ACHN (cell line): ENCODE data around the gene KLK3.

Experiments
- DNase-seq: peaks from one replicate; pipeline ENCODE4 v3.0.0-alpha.2; 2015
- in situ Hi-C: cut with HindIII; loops from 2 replicates; pipeline ENCODE4 v1.10.0; 2017; ENCODE audit warnings: low sequenced_read_pairs, low pct_ligation_motif_present, low pct_unique_long_range_greater_than_20kb

The KLK3 gene

GRCh38 chr19:50829801-50830200, 24.9 kb upstream of the KLK3 start:
- DNase-seq, result no peak
- in situ Hi-C loops, result no loop called here

- in situ Hi-C loops, result no loop called here
- DNase-seq, result no peak
These were observed 24.3 kb upstream of the KLK3 start for GRCh38 chr19:50830266-50831025.

- in situ Hi-C loops, result no loop called here
- DNase-seq, result no peak
These were observed 23.7 kb upstream of the KLK3 start for GRCh38 chr19:50831026-50831396.

DNA sequence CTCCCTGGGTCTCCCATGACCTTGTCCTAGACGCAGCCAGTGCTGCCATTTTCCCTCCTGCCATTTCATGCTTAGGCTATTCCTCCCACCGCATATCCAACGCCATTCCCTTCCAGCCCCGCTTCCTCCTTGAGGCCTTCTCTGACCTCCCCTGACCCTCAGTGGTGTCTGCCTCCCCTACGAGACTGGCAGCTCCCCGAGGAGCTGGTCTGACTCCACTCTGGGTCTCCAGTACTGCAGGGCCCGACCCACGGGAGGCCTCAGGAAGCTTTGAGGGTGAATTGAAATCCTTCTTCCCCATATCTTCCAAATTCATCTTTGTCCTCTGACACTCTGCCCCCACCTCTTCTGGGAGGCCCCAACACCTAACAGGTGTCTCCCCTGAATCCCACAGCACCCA, 22.0 kb upstream of the KLK3 start:
- no peak for DNase-seq
- in situ Hi-C loops, result no loop called here

- in situ Hi-C loops, result no loop called here
- DNase-seq, result no peak
These were observed 21.5 kb upstream of the KLK3 start, which contains the start of gene KLK15 for GRCh38 chr19:50833117-50833801. Gene KLK15 (minus strand): TSS chr19:50833574. CDS start chr19:50831492, 2,082 bp downstream.

DNA sequence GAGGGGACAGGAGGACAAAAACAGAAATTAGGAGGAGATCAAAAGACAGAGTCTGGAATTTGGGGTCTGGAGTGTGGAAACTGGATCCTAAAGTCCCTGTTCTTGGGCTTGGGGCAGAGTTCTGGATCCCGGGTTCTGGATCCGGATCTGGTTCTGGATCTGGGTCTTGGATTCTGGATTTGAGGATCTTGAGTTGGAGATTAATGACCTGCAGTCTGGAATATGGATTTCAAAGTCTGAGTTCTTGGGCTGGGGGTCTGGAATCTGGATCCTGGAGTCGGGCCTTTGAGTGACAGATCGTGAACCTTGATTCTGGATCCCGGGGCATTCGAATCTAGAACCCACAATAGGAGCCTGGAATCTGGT, 20.9 kb upstream of the KLK3 start:
- no peak for DNase-seq
- in situ Hi-C loops, result no loop called here

DNA sequence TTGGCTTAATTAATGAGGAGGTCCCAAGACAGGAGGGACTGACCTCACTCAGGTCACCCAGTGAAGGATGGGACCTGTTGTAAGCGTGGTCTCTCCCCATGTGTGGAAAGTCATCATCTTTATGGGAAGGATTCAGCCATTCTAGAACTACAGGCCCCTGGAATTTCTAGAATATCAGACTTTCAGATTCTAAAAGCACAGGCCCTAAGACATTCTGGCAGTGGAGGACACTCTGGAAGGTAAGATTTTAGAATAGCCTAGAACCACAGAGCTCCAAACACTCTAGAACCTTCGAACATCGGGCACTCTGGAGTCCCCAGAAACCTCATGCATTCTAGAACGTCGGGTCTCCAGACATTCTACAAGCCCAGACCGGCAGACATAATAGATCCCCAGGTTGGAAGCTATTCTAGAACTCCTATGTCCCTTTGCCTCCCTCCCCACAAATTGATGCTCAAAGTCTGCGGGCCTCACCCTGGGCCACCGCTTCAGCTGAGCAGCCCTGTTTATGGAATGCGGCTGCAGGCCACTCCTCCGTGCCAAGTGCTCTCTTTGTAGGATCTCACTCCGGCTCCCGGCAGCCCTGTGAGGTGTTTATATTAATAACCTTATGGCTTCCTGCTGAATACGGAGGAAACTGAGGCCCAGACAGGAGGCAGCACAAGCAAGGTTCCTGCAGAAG, 19.5 kb upstream of the KLK3 start:
- in situ Hi-C loops, result no loop called here
- peak; percentile 22 for DNase-seq

GRCh38 chr19:50835785-50836542, 18.8 kb upstream of the KLK3 start:
- in situ Hi-C loops, result no loop called here
- peak; percentile 76 for DNase-seq

DNA sequence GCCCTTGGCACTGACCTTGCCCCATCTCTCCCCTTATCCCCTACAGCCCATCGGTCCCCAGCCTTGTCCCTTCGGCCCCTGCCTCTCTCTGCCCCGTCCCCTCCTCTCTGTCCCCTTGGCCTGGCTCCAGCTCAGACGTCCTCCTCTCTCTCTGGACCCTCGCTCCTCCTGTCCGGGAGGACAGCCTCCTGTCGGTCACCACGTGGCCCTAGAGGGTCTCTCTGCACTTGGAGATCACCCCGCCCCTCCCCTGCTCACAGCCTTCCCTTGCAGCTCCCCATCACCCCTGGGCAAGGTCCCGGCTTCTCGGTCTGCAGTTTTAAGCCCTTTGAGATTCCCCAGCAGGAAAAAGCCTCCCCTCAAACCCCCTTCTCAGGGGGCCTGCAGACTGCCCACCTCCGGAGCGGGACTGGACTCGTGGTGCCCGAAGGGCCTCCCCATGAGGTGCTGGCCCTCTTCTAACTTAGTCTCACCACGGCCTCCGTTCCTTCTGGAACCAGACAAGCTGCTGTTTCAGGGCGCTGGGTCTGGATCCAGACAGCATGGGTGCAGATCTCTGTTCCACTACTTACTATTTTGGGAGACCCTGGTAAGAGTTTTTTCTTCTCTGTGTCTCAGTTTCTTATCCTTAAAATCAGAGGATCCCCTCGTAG, 18.0 kb upstream of the KLK3 start:
- in situ Hi-C loops, result no loop called here
- DNase-seq, result no peak

- in situ Hi-C loops, result no loop called here
- DNase-seq, result no peak
These were observed 17.4 kb upstream of the KLK3 start for GRCh38 chr19:50837300-50837699.

DNA sequence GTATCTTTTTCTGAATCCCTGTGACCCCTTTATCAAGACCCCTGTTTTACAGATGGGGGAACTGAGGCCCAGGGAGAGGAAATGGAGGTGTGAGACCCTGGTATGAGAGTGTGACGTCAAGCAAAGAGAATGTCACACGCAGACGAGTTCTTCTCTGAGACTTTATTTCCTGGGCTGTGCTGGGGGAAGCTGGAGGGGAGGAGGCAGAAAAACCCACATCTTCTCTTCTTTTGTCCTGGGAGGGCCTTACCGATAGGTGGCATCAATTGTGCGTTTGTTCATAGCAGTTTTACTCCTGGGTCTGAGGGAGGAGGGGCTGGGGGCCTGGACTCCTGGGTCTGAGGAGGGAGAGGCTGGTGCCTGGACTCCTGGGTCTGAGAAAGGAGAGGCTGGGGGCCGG, 16.5 kb upstream of the KLK3 start:
- peak; percentile 33 for DNase-seq
- in situ Hi-C loops, result no loop called here

DNA sequence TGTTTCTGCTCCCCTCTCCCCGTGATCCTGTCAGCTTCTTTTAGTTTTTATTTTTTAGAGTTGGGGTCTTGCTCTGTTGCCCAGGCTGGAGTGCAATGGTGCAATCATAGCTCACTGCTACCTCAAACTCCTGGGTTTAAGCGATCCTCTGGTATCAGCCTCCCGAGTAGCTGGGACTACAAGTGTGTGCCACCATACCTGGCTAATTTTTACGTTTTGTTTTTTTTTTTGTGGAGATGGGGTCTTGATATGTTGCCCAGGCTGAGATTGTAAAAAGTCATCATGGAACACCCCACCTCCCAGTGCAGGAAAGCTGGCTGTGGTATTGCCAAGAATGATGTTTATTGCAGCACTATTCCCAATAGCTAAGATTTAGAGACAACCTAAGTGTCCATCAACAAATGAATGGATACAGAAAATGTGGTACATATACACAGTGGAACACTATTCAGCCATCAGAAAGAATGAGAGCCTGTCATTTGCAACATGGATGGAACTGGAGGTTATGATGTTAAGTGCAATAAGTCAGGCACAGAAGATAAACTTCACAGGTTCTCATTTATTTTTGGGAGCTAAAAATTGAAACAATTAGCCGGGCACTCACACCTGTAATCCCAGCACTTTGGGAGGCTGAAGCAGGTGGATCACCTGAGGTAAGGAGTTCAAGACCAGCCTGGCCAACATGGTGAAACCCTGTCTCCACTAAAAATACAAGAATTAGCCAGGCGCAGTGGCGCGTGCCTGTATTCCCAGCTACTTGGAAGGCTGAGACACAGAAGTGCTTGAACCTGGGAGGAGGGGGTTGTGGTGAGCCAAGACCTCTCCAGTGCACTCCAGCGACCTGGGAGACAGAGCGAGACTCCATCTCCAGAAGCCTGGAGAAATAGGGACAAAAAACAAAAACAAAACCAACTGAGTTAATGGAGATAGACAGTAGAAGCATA, 14.7 kb upstream of the KLK3 start:
- in situ Hi-C loops, result no loop called here
- DNase-seq, result no peak

- no peak for DNase-seq
- in situ Hi-C loops, result no loop called here
These were observed 12.6 kb upstream of the KLK3 start for GRCh38 chr19:50842130-50842529.

DNA sequence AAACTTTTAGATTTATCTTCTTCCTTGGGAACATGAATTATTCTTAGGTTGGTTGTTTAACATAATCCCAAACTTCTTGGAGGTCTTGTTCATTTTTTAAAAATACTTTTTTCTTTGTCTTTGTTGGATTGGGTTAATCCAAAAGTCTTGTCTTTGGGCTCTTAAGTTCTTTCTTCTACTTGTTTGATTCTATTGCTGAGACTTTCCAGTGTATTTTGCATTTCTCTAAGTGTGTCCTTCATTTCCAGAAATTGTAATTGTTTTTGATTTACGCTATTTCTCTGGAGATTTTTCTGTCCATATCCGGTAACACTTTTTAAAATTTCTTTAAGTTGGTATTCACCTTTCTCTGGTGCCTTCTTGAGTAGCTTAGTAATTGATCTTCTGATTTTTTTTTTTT, 11.5 kb upstream of the KLK3 start:
- in situ Hi-C loops, result no loop called here
- DNase-seq, result no peak

DNA sequence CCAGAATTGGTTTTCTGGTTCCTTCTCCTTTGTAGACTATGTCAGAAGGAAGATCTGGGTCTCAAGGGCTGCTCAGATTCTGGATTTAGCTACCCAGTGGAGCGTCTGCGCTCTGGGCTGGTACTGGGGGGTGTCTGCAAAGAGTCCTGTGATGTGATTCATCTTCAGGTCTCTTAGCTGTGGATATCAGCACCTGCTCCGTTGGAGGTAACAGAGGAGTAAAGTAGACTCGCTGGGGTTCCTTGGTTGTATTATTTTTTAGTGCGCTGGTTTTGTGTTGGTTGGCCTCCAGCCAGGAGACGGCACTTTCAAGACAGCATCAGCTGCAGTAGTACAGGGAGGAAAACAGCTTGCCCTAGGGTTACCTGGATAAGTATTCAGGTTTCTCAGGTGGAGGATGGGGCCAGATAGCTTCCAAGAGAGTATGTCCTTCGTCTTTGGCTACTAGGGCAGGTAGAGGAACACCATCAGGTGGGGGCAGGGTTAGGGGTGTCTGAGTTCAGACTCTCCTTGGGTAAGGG, 11.0 kb upstream of the KLK3 start:
- in situ Hi-C loops, result no loop called here
- DNase-seq, result no peak

- no peak for DNase-seq
- in situ Hi-C loops, result no loop called here
These were observed 10.3 kb upstream of the KLK3 start for GRCh38 chr19:50844296-50844935.

- in situ Hi-C loops, result no loop called here
- no peak for DNase-seq
These were observed 4.0 kb upstream of the KLK3 start for GRCh38 chr19:50850738-50851137.
